NOMO-1 treated with dmso at 0.1 percent for 144 hours (cell line): Measurements from ENCODE around the gene GTF2F1.
"Not testable (repeated sequence)": the region's sequence is repeated elsewhere in the genome, so short reads cannot be mapped to it uniquely, and the experiment has no call there.

Source experiments
- DNase-seq: peaks from one replicate; lab custom pipeline; 2025; ENCODE audit not compliant: unreplicated experiment; lab: John Stamatoyannopoulos, UW

Gene GTF2F1

DNA sequence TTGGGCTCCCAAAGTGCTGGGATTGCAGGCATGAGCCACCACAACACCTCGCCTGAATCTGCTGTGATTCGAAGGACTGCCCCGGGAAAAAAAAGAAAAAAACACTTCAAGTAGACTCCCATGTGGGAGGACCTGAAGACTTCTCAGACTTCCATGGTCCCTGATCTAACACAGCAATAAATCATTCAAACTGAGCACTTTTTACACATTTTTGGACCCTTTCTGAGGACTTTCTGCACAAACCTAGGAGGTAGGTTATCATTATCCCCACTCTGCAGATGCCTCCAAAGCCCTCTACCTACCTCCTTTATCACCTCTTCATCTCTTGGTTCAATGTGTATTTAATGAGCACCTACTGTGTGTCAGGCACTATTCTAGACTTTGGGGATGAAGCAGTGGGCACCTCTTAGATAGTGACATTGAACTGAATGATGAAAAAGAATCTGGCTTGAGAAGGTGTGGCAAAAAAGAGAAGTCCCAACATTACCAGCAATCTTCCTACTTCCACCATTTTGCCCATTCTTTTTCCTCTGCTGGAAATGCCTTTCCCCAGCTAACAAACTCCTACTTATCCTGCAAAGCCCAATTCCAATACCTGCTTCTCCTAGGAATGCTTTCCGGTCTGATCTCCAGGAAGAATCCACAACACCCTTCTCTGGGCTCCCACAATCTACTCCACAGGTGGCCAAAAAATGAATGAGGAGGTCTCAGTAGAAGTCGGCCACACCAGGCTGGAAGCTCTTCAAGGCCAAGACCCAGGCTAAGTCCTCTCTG lies 33.2 kb downstream of the GTF2F1 start:
- DNase-seq = no peak

DNA sequence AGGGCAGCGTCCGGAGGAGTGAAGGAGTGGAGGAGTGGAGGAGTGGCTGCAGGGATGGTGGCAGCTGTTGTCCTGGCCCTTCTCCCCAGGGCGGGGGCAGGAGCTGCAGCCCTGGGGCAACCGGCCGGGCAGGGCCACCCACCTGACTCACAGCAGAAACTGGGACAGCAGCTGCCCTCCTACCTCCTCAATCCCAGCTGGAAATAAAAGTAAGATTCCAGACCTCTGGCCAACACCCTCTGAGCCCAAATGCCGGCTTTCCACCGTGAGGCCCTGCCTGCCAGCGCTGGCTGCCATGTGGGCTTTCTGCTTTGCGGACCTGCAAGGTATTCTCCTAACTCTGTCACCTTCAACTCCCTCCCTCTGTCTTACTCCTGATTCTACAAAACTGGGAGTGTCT lies 35.0 kb downstream of the GTF2F1 start:
- DNase-seq = no peak

DNA sequence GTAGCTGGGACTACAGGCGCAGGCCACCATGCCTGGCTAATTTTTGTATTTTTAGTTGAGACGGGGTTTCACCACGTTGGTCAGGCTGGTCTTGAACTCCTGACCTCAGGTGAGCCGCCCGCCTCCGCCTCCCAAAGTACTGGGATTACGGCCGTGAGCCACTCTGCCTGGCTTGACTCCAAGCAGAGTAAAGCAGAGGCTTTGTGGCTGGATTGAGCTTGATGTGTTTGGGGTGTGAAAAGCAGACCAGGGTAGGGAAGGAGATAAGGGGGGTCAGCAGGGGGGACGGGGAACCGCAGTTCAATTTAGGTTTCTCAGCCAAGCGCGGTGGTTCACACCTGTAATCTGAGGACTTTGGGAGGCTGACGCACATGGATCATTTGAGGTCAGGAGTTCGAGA lies 35.8 kb downstream of the GTF2F1 start:
- DNase-seq = no peak

DNA sequence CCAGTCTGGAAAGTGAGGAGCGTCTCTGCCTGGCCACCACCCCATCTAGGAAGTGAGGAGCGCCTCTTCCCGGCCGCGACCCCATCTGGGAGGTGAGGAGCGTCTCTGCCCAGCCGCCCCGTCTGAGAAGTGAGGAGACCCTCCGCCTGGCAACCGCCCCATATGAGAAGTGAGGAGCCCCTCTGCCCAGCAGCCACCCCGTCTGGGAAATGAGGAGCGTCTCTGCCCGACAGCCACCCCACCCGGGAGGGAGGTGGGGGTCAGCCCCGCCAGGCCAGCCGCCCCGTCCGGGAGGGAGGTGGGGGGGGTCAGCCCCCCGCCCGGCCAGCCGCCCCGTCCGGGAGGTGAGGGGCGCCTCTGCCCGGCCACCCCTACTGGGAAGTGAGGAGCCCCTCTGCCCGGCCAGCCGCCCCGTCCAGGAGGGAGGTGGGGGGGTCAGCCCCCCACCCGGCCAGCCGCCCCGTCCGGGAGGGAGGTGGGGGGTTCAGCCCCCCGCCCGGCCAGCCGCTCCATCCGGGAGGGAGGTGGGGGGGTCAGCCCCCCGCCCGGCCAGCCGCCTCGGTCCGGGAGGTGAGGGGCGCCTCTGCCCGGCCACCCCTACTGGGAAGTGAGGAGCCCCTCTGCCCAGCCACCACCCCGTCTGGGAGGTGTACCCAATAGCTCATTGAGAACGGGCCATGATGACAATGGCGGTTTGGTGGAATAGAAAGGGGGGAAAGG lies 37.5 kb downstream of the GTF2F1 start:
- DNase-seq = not testable (repeated sequence)

DNA sequence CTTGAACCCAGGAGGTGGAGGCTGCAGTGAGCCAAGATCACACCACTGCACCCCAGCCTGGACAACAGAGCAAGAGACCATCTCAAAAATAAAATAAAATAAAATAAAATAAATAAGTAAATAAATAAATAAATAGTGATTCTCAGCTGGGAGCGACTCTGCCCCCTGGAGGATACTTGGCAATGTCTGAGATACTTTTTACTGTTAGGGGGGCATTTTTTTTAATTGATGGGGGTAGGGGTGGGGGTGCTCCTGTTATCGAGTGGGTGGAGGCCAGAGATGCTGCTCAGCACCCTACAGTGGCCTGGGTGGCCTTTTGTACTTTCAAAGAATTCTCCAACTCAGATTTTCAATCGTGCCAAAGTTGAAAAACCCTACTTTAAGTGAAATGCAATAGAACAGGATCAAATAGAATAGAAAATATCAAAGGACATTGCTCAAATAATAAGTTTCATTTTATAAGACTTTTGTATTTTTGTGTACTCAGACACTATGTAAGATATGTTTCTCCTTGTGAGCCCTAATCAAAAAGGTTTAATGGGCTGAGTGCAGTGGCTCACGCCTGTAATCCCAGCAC lies 38.8 kb downstream of the GTF2F1 start:
- DNase-seq = no peak

DNA sequence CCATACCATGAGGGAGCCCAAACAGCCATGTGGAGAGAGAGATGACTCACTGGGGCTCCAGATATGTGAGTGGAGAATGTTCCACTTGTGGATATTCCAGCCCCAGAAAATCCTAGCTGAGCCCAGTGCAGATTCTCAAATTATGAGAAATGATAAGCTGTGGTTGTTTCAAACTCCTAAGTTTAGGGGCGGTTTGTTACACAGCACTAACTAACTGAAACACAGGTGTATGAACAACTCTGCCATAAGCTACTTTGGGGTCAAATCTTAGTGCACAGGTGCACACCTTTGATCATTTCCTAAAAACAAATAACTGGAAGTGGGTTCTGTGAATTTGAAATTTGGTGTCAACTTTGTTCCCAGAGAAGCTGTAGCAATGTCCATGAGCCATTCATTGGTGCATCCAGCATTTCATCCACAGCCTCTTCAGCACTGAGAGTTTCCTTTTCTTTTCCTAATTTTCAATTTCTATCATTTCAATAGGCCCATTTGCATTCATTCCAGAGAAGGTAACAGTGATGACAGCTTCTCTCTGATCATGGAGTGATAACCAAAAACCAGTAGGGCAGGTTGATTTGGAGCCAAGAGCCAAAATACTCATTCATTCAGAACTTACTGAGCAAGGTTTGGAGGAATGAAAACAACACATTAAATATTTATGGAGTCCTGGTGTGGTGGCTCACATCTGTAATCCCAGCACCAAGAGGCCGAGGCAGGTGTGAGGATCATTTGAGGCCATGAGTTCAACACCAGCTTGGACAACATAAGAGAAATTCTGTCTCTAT lies 40.4 kb downstream of the GTF2F1 start:
- no peak for DNase-seq

DNA sequence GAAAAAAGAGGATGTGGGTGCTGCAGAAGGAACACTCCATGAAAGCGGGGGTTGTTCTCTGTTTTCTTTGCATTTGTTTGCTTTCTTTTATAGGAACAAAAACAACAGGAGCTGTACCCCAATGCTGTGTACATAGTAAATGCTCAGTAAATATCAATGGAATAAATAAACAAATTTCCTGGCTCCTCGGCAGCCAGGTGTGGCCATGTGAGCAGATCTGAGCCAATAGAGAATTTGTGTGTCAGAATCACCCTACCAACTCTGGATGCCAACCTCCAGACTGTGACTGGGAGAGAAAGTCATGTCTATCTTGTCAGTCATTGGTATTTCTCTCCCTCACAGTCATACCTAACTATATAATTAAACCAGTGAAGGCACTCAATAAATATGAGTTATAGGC lies 42.3 kb downstream of the GTF2F1 start:
- DNase-seq = no peak

DNA sequence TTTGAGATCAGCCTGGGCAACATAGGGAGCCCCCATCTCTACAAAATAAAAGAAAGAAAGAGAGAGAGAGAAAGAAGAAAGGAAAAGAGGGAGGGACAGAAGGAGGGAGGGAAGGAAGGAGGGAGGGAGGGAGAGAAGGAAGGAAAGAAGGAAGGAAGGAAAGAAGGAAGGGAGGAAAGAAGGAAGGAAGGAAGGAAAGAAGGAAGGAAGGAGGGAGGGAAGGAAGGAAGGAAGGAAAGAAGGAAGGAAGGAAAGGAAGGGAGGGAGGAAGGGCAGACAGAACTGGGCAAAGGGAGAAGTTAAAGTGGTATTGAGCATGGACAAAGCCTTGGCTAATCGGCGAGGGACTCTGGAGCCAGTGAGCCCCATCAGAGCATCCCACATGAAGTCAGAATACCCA lies 43.7 kb downstream of the GTF2F1 start:
- DNase-seq = not testable (repeated sequence)

DNA sequence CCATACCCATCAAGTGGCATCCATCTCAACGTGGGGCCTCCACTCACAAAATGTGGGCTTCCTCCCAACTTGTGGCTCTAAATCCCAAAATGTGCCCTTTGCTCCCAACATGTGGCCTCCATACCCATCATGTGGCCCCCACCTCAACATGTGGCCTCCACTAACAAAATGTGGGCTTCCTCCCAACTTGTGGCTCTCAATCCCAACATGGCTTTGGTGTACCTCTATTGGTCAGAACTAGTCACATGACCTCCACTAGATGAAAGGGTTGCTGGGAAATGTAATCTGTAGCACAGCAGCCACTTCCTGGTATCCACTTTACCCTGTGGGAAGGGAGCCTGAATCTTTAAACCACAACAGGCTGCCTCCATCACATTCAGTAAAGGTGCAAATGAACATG lies 49.5 kb downstream of the GTF2F1 start:
- no peak for DNase-seq

DNA sequence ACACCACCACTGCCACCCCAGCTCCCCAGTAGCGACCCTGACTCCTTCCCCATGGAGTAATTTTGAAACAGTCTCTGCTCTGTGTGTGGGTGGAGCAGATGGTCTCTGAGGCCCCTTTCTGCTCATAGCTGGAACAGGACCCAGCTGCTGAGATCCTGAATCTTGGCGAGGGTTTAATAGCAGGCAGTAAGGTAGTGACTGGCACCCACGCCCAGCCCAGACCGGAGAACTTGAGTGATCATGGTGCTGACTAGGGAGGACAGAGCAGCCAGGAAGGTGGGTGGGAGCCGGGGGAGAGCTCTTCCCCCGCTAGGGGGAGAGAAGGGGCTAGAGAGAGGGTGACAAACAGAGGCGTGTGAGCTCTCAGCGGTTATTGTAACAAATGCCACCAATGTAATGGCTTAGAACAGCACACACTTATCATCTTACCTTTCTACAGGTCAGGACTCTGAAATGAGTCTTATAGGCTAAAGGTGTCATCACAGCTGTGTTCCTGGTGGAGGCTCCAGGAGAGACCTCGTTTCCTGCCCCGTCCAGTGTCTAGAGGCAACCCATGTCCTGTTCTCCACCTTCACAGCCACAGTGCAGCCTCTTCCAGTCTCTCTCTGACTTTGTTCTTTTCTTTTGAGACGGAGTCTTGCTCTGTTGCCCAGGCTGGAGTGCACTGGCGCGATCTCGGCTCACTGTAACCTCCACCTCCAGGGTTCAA lies 52.3 kb downstream of the GTF2F1 start:
- no peak for DNase-seq

DNA sequence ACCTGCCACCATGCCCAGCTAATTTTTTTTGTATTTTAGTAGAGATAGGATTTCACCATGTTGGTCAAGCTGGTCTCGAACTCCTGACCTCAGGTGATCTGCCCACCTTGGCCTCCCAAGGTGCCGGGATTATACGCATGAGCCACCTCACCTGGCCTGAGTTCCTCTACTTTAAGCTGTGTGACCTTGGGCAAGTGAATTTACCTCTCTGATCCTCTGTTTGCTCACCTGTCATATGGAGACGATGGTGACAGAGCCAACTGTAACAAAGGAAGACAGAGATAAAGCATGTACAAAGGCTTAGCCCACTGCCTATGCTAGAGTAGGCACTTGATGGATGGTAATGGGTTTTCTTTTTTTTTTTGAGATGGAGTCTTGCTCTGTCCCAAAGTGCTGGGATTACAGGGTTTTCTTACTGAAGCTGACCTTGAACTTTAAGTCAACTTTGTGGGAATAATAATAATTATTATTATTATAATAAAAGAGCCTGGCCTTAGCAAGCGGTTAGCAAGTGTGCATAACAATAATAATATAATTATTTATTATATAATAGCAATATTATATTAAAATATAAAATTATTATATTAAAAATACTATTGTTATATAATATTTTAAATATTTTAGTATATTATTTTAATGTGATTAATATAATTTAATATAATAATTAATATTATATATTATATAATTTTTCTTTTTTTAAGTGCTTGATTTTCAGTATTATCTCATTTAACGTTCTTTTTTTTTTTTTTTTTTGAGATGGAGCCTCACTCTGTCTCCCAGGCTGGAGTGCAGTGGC lies 58.3 kb downstream of the GTF2F1 start:
- no peak for DNase-seq

DNA sequence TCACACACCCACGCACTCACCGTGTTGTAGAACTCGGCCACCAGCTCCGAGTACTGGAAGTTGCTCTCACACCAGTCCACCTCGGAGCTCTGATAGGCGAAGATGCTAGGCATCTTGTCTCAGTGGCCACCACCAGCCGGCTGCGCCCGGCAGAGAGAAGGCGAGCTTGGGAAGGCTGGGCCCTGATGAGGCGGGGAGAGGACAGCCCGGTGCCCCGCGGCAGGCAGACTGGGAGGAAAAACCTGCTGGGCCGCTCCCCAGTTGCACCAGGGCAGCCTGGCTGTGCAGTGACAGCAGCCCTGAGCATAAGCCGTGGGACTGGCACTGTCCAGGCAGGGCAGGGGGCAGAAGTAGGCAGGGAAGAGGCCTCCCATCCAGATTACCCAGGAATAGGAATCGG lies 59.5 kb downstream of the GTF2F1 start, which contains the start of gene ACER1:
Gene ACER1 (minus strand): TSS at position 174 of the 400 bp plus-strand sequence. CDS start 61 bp downstream, at position 113.
- no peak for DNase-seq
